ENCODE measurements around the gene MCF2L2.
A peak's percentile ranks its signal among the peaks of the same experiment; 100 is the strongest.

Gene MCF2L2

DNA sequence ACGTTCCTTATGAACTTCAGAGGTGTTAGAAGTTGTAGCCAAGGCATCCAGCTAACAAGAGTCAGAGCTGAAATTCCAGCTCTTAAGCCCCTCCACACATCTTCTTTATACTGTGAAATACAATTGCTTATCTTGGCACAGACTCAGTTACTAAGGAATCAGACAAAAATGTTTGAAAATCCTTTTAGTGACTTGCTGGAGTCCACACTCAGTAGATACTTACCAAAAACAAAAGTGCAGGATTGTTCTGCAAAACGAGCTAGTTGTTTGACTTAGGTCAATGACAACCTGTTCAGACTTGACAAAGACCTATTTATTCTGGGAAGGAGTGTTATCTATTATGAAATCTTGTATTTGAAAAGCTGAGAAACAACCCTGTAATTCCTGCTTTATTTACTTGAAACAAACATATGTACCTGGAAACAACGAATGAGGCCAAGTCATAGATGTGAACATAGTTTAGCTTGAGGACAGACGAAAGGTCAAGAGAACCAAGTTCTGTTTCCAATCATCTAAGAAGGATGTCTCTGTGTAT is 136.9 kb downstream of the MCF2L2 start:
- H3K27ac ChIP-seq = peak overlapping the region; percentile 57
- no peak for TF ChIP-seq CTCF (IDR thresholded peaks at IDR 0.05; ENCODE audit: low read depth, low read length, missing control alignments)
- H3K36me3 ChIP-seq (replicated peaks) = peaks cover 6% of the 10 kb centered on the region
- no peak overlapping the region for H3K4me3 ChIP-seq (ENCODE audit: low read depth, low read length)
- H3K27me3 ChIP-seq (replicated peaks) = no peaks in the 10 kb centered on the region
- no peak for DNase-seq
- in situ Hi-C loops (cut with HindIII; ENCODE audit: low pct_ligation_motif_present, low sequenced_read_pairs) = no loop called here

- H3K27me3 ChIP-seq (replicated peaks) = no peaks in the 10 kb centered on the region
- in situ Hi-C loops (cut with HindIII; ENCODE audit: low pct_ligation_motif_present, low sequenced_read_pairs) = no loop called here
- TF ChIP-seq CTCF (IDR thresholded peaks at IDR 0.05; ENCODE audit: low read depth, low read length, missing control alignments) = no peak
Observed at GRCh38 chr3:183290216-183290615, 138.2 kb downstream of the MCF2L2 start.

GRCh38 chr3:183288117-183288516 is 140.3 kb downstream of the MCF2L2 start:
- in situ Hi-C loops (cut with HindIII; ENCODE audit: low pct_ligation_motif_present, low sequenced_read_pairs) = no loop called here
- TF ChIP-seq CTCF (IDR thresholded peaks at IDR 0.05; ENCODE audit: low read depth, low read length, missing control alignments) = no peak
- Histone ChIP-seq H3K4me3 (ENCODE audit: low read depth, low read length) (peak overlapping the region; percentile 42), H3K36me3 (replicated peaks) (no peaks in the 10 kb centered on the region), H3K27ac (peak overlapping the region; percentile 78), H3K27me3 (replicated peaks) (no peaks in the 10 kb centered on the region)
- DNase-seq = no peak

More at GRCh38 chr3:183290216-183290615, 138.2 kb downstream of the MCF2L2 start:
- DNase-seq = no peak
- no peak overlapping the region for H3K27ac ChIP-seq
- no peaks in the 10 kb centered on the region for H3K36me3 ChIP-seq (replicated peaks)
- no peak overlapping the region for H3K4me3 ChIP-seq (ENCODE audit: low read depth, low read length)

DNA sequence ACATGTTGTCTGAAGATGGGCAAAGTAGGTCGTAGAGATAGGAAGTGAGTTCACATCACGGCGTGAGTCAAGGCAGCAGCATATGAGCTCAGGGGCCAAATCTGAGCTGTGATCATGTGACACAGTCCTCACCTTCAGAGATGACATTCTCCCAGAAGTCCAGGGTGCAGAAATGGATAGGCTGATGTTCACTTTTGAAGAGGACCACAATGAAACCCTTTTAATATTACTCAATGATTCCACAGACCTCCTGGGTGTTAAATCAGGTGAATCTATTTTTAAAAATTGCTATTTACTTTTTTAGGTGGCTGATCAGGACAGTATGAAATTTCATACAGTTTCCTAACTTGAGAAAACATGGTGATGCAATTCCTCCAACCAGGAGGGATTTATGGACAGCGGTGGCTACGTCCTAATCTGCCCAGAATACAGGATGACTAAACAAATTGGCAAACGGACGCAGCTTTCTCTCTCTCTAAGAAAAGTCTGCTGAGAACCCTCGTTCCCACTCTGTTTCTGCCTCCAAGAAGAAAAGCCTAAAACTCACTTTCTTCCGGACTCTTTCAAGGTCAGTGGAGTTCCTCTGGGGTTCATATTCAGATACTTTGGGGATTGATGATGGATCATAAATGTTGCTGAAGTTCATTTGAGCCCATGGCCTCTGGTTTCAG is 141.0 kb downstream of the MCF2L2 start:
- in situ Hi-C loops (cut with HindIII; ENCODE audit: low pct_ligation_motif_present, low sequenced_read_pairs) = no loop called here
- peak overlapping the region; percentile 78 for H3K27ac ChIP-seq

GRCh38 chr3:183285828-183286457 is 142.5 kb downstream of the MCF2L2 start:
- no peaks in the 10 kb centered on the region for H3K27me3 ChIP-seq (replicated peaks)
- DNase-seq = peak; percentile 98
- H3K36me3 ChIP-seq (replicated peaks) = no peaks in the 10 kb centered on the region
- in situ Hi-C loops (cut with HindIII; ENCODE audit: low pct_ligation_motif_present, low sequenced_read_pairs) = no loop called here
- no peak overlapping the region for H3K4me3 ChIP-seq (ENCODE audit: low read depth, low read length)
- no peak for TF ChIP-seq CTCF (IDR thresholded peaks at IDR 0.05; ENCODE audit: low read depth, low read length, missing control alignments)
- H3K27ac ChIP-seq = peak overlapping the region; percentile 78

More for the DNA sequence above, 141.0 kb downstream of the MCF2L2 start:
- no peak for TF ChIP-seq CTCF (IDR thresholded peaks at IDR 0.05; ENCODE audit: low read depth, low read length, missing control alignments)
- peak overlapping the region; percentile 42 for H3K4me3 ChIP-seq (ENCODE audit: low read depth, low read length)
- peak; percentile 89 for DNase-seq
- H3K36me3 ChIP-seq (replicated peaks) = no peaks in the 10 kb centered on the region
- H3K27me3 ChIP-seq (replicated peaks) = no peaks in the 10 kb centered on the region
